Globus pallidus (tissue), 1 donor: ENCODE measurements around the gene HACD2.

Experiments
- DNase-seq: peaks from one replicate; pipeline ENCODE4 v3.0.0-alpha.2; 2015; ENCODE audit warnings: low spot score

Gene HACD2

DNA sequence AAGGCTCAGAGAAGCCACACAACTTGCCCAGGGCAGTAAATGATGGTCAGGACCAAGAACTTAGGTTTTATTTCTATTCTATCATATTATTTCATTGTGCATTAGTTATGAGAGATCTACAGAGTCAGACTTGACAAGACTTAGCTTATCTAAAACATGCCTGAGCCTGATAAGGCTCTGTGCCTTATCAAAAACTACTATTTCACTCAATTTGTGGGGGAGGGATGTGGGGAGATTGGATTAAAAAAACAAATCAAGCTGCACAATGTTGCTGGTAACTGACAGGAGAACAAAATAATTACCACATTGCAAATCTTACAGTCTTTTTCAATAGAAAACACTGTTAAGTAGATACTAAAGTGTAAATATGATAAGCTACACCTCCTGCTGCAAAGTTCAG lies 16.0 kb downstream of the HACD2 start:
- no peak for DNase-seq

DNA sequence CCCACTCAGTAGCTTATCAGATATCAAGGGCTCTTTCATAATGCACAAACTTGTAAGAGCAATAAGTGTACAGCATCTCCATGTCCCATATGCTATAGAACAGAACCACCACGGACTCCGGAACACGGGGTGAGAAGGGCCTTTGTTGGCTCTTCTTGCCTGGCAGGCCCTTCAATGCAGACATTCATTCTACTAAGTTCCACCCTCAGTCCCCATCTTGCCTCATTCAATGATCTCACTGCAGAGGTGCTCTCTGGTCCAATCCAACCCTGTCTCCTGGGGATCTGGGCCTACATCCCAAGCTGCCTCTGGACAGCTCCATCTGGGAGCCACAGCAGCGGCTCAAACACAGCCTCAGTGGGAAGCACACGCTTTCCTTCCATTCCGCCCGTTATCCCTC lies 16.8 kb downstream of the HACD2 start:
- peak; percentile 84 for DNase-seq

DNA sequence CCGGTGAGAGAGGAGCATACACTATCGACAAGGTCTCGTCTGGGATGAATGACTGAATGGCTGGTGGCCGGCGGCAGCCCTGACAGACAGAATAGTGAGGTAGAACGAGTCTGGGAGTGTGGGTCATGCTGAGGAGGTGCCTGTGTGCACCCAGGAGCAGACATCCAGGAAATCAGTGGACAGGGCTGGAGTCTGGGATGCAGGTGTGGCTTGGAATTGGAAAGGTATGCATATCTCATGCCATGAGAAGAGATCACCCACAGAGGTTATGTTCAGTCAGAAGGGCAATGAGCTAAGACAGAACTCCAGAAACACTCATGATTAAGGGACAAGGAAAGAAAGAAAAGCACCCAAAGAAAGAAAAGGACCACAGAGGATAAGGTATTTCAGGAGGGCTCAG lies 20.8 kb downstream of the HACD2 start:
- no peak for DNase-seq

DNA sequence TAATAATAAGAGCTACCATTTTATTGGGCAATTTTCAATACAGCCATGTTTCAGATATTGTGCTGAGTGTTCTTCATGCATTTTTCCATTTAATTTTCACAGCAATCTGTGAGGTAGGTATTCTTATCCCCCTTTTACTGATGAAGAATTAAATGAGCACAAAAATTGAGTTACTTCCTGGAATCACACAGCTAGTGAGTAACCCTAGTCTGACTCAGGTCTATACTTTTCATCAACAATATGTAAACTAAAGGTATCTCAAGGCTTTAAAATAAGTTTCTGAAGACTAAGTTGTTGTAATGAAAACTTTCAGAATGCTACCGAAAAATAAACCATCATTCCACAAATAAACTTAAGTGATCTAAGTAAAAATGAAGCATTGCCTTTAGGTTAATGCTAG lies 22.3 kb downstream of the HACD2 start:
- no peak for DNase-seq

DNA sequence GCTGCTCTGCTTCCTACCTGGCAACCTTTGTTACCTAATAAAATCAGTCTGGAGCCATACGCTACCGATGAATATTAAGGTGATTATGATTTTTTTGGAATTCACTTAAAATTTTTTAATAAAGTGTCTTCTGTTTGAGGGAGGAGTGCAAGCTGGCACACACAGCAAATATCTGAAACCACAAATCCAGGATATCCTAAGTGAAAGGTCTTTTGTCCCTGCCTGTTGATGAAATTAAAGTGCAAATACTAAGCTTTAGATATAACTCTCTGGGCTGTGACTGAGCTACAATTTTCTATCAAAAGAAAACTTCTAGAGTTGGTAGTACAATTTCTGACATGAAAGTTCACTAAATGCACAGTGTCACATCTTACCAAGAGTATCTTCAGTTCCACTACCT lies 23.7 kb downstream of the HACD2 start:
- no peak for DNase-seq

DNA sequence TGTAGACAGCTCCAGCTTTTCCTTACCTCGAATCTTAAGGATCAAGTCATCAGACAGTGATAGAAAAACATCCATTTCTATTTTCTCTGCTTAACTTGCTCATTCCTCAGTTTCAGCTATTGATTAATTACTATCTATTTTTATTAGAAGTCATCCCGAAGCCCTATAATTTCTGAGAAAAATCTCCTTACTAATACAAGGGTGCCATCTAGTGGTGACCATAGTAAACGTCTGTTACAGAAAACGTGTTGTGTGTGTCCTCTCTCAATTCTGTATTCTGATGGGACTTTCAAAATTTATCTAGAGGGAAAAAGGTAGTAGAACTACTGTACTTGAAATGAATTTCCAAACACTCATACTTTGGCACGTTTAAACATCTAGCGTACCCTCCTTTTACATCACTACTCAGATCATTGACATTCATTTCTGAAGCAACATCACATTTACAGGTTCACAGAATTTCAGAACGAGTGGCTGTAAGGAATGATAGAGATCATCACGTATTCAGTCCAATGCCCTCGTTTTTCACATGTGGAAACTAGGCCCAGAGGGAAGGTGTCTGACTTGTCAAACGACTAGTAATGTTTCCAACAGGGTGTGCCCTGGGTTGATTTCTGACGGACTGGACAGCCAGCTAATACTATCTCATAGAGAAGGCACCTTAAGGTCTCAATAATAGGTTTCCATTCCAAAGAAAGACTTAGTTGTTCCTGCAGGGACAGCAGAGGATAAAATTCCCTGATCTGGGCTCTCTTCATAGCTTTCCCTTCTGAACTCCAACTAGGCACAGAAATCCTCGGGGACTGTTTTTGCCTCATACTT lies 25.6 kb downstream of the HACD2 start:
- DNase-seq: peak; percentile 69

DNA sequence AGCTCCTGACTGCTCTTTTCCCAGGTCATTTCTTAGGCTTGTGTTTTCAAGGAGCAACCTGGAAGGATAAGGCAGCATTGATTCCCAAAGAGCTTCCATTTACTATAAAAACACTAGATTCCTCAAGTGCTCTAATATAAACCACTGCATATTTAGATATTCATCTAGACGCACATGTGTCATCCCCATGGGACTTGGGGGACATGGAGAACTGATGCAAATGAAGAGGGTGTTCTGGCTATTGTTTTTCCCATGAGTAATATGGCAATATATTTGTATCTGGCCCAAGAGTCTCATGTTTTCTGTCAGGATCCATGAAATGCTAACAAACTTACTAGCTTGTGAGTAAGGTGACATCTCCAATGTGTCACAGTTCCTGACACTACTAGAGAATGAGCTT lies 31.3 kb downstream of the HACD2 start:
- DNase-seq: no peak

DNA sequence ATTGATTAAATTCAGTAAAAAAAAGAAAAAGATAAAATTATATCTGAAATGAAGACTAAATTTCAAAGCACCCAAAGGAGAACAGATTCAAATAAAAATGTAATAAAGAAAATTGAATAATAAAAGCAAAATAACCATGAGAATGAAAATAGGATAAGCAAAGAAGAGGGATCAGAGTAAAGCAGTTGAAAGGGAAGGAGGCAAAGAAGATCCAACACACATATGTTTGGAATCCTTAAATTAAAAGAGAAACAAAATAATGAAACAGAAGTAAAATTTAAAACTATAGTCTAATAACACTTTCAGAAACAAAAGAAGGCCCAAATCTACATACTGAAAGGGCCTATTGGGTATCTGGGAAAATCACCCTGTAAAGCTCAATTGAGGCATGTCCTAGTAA lies 32.1 kb downstream of the HACD2 start:
- no peak for DNase-seq

DNA sequence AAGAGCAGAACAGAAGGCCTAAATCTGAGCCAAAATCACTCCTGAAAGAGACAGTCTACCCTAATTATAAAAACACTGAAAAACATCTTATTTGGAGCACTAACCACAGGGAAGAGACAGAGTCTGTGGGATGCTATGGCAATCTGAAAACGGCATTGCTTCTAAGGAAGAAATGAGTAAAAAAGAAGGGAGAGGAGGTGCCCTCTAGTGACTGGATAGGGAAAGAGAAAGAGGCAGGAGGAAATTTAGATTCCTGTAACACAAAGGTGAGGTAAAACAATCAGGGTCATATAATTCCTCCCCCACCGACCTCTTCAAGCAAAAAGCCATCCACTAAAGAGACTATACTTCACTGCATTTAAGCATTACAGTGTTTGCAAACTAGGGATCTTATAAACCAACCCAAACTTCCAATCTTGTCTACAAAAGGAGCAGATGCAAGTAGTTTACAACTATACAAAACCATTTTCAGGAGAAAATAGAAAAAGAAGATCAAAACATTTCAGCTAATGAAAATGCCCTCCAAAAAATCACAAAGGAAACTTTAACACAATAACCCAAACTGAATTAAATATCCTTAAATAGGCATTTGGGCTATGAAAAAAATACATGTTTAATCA lies 32.6 kb downstream of the HACD2 start:
- DNase-seq: no peak

DNA sequence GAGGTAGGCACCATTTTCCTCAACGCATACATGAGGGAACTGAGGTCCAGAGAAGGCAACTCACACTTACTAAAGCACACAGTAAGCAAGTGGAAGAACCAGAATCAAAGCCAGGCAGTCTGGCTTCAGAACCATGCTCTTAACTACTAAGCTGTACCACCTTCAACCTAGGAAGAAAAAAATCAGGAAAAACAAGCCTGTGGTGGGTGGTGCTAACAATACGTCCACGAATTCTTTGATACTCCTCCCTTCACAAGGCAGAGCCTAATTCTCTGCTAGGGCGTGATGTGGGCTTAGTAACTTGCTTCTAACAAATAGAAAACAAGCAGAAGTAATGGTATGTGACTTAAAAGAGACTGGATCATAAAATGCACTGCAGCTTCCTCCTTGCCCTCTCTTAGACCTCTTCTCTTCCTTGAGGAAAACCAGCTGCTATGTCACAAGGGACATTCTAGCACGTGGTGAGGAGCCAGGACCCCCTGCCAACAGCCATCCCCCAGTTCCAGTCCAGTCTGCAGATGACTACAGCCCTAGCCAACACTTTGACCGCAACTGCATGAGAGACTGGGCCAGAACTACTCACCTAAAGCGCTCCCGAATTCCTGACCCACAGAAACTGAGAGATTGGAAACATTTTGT lies 36.9 kb downstream of the HACD2 start:
- DNase-seq: no peak

DNA sequence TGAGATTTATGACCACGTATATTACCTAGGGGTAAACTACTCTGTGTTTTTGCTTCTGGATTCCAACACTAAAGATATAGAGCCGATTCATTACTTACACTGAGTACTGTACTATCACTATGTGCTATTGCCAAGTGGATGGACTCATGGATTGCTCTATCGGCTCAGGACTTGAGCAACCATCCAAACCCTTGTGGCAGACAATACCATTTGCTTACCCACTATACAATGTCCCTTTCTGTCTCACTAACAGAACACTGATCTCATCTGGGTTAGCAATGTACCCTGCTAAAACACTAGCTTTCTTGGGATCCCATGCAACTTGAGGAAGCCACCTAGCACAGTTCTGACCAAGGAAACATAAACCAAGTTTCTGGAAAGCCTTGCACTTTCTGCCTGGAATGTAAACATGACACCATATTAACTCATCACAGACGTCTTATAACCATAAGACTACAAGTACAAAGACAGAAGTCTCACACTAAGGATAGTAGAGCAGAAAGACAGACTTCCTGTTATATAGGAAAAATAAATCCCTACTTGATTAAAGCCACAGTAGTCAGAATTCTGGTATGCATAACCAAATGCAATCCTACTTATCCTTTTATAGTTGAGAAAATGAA lies 38.6 kb downstream of the HACD2 start:
- DNase-seq: peak; percentile 51

DNA sequence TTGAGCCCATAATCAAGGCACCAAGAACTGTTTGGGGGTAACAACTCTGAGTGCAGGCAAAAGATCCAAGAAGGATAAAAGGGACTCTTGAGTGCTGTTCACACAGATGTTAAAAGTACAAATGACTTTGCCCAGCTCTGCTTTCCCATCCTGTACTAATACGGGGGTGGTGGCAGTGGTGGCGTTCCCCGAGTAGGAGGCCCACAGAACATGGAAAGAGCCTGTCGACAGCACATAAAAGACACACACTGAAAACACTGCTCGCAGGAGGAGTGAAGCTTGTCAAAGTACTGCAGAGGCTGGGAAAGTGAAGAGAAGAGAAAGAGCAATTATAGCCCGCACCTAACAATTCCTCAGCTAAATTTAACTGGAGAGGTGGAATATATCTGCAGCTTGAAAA lies 40.9 kb downstream of the HACD2 start:
- no peak for DNase-seq

DNA sequence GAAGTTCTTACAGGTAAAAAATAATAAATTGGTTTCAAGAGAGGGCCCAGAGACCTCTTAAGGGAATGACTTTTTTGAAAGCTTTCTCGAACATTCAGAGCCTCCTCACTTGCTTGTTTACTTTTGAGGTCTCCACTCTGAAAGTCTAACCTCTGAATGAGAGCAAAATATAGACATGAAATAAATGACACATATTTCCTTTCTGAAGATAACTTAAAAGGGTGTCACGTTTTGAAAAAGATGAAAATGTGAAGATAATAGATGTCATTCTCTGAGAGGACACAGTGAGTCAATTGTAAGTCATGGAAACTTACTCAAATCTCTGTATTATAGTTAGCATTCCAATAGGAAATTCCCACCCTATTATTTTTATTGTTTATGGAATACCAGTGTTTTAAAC lies 44.6 kb downstream of the HACD2 start:
- DNase-seq: no peak

DNA sequence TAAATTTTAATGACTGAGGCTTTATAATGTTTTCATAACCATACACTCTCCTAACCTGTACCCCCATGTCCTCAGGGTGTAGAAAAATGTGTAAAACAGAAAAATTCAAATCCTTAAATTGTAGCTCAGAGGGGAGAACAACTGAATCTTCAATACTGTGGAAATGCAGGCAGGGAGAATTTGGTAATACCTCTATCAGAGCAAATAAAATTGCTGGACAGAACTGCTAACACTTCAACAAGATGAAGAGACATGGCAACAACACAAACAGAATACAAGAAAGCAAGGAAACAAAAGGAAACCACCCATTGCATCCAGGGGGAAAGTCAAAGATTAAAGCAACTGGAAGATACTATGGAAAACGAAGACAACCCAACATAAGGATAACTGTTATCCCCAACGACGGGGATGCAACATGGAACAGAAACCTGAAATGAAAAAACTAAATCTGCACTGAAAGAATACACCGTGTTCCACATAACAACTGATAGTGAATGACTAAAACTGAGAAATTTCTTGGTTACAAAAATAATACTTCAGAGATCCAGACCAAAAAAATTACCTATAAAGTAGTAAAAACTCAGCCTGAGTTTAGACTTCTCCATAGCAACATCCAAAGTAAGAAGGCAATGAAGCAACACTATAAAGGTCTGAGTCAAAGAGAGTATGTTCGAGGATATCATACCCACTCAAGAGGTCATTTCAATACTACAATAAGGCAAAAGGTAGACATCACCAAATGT lies 48.5 kb downstream of the HACD2 start:
- no peak for DNase-seq

DNA sequence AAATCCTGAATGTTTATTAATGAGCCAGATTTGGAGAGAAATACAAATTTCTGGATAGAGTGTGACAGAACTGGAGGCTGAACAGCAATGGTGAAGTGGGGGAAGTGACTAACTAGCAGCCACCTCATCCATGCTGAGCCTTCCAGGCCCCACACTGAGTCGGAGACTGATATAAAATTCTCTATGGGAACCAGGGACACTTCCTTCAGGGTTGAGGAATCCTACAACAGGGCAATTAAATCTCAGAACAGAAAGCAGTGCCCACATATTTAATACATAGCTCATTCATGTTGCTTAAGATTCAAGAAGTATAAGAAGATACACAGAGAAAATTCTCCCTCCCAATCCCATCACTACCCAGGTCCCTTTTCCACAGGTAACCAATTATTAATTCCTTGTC lies 49.3 kb downstream of the HACD2 start:
- no peak for DNase-seq

DNA sequence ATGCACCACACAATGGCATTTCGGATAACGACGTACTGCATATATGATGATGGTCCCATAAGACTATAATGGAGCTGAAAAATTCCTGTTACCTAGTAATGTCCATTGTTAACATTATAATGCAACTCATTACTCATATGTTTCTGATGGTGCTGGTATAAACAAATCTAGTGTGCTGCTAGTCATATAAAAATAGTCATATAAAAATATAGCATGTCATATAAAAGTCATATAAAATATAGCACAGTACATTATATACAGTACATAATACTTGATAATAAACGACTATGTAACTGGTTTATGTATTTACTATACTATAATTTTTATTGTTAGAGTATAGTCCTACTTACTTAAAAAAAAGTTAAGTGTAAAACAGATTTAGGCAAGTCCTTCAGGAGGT lies 50.6 kb downstream of the HACD2 start:
- no peak for DNase-seq

DNA sequence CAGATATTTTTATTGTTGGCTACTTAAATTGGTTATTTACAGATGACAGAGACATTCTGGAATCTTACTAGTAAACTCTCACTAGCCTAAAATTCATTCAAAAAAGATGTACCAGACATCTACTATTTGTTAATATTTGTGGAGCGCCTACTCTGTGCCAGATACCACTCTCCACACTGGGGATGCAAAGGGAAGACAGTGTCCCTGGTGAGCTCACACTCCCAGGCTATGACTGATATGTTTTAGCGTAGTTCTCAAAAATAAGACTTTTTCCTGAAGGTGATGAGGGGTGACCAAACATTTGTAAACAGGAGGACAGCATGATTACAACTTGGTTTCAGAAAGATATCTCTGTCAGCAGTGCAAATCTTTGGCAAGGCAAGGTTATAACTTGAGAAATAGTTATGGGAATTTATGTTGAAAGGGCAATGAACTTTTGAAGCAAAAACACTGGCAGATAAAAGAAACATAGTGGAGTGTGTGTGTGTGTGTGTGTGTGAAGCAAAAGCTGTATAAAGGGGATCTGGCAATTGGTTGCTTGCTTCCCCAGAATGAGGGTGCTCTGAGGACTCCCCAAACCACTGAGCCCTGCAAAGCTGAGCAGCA lies 51.2 kb downstream of the HACD2 start:
- DNase-seq: no peak

DNA sequence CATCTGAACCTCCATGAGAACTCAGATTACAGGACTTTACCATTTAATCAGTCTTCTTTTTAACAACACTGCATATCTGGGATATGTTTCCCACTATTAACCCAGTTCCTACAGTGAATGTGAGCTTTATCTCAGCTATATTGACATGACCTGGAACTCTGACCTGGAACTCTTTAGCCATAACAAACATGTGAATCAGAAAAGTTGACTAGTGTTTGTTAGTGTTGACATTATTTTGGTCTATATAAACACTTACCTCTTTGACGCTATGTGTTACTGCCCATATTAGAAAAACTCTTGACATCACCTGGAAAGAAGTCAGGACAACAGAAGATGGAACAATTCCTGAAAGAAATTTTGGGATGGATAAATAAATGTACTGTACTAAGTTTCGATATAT lies 56.7 kb downstream of the HACD2 start:
- no peak for DNase-seq

DNA sequence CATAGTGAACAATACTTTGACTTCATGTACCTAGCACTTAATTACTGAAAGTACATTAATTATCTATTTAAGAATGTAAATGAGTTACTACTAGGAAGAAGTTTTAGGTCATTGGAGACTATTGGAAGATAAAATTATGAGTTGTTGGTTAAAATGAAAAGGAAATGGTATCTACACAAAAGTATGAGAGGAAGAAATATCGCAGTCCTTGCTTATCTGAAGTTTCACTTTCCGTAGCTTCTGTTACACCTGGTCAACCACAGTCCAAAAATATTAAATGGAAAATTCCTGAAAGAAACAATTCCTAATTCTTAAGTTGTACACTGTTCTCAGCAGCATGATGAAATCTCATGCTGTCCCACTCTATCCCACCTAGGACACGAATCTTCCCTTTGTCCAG lies 57.8 kb downstream of the HACD2 start:
- no peak for DNase-seq

DNA sequence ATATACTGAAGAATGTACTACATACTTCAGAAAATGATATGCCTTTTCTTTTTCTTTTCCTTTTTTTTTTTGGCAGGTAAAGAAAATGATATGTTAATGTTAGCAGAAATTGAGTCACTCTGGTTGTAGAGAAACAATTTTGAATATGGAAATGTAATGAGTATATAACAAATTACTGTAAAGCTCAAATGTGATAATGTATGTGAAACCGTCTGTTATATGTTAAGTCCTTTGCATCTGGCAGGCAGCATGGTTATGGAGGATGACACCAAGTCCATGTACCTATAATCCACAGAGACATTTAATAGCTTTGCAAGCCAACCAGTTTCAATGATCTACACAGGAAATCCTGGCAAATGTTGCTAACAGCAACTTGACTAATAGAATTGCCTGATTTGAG lies 58.4 kb downstream of the HACD2 start:
- DNase-seq: no peak

DNA sequence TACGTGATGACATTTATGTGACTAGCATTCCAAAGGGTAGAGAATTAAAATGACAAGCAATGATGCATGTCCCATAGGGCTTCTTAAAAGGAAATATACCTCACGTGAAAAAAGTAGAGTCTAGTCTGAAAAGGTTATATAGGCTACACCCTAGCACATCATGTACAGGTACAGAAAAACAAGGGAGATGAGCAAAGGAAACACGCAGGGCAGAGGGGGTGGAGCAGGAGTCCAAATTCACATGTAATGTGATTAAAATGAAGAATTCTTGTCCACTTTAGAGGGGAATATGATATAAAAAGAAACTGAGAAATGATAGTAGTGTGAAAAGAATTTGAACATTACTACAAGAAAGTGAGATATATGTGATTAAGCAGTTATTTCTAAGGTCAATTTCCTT lies 59.4 kb downstream of the HACD2 start:
- DNase-seq: no peak

DNA sequence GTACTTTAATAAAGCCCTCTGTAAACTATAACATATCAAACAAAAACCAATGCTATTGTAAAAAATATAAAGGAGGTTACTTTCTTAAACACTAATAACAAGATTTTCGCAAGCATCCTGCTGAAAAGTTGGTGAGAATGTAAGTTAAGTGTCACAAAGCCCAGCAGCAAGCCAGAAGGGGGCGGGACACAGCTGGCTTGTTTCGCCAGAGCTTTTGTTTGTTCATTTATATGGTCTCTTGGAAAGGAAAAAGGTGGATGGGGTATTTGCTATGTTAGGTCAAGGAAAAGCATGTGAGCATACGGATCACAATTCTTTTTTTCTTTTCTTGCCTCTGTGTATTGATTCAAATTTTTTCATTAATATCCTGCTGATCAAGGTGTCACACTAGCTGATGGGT lies 59.9 kb downstream of the HACD2 start:
- no peak for DNase-seq
